Mesendoderm (in vitro differentiated cells): ENCODE measurements around the gene AOPEP. TPM values are rescaled to one million over a fixed set of nuclear protein-coding genes. Genes with fewer than 3 reads are reported as not detected.

Experiments used
- DNase-seq: peaks from one replicate; pipeline ENCODE4 v3.0.0; 2013
- H2AK5ac ChIP-seq: 2 replicates; pipeline ENCODE4 v1.6.1; 2013; ENCODE audit warnings: low read length, inconsistent platforms
- H2BK120ac ChIP-seq: 2 replicates; pipeline ENCODE4 v1.6.1; 2013; ENCODE audit warnings: low read depth, mild to moderate bottlenecking, low read length, moderate library complexity, mixed read lengths
- H2BK15ac ChIP-seq: replicated peaks from 2 replicates; pipeline ENCODE4 v1.6.1; 2013; ENCODE audit warnings: low read depth, mild to moderate bottlenecking, moderate library complexity
- H2BK5ac ChIP-seq: 2 replicates; pipeline ENCODE4 v1.6.1; 2013; ENCODE audit warnings: low read length, inconsistent platforms
- H3K18ac ChIP-seq: 2 replicates; pipeline ENCODE4 v1.6.1; 2013; ENCODE audit warnings: mild to moderate bottlenecking, low read length, mixed read lengths
- H3K23ac ChIP-seq: one replicate; pipeline ENCODE4 v1.6.1; 2013; ENCODE audit warnings: low read length
- H3K27ac ChIP-seq: 2 replicates; pipeline ENCODE4 v1.5.1; 2013; ENCODE audit warnings: low read depth, mild to moderate bottlenecking, inconsistent platforms, low read length, moderate library complexity
- H3K27me3 ChIP-seq: 2 replicates; pipeline ENCODE4 v1.6.1; 2013; ENCODE audit warnings: low read length, control low read depth, mild to moderate bottlenecking, inconsistent platforms; ENCODE audit not compliant: insufficient read depth, poor library complexity
- H3K36me3 ChIP-seq: 2 replicates; pipeline ENCODE4 v1.6.1; 2013; ENCODE audit warnings: low read length, inconsistent platforms; ENCODE audit not compliant: control insufficient read depth, insufficient read depth
- H3K4ac ChIP-seq: one replicate; pipeline ENCODE4 v1.6.1; 2013; ENCODE audit warnings: low read depth, mild to moderate bottlenecking, low read length, moderate library complexity
- H3K4me1 ChIP-seq: 2 replicates; pipeline ENCODE4 v1.6.1; 2013; ENCODE audit warnings: low read depth, low read length, inconsistent platforms; ENCODE audit not compliant: control insufficient read depth
- H3K4me2 ChIP-seq: 2 replicates; pipeline ENCODE4 v1.6.1; 2013; ENCODE audit warnings: low read length
- H3K4me3 ChIP-seq: 2 replicates; pipeline ENCODE4 v1.5.1; 2013; ENCODE audit warnings: mild to moderate bottlenecking, low read length
- H3K56ac ChIP-seq: one replicate; pipeline ENCODE4 v1.6.1; 2013; ENCODE audit warnings: low read length
- H3K79me1 ChIP-seq: 2 replicates; pipeline ENCODE4 v1.6.1; 2013; ENCODE audit warnings: low read length, inconsistent platforms
- H3K79me2 ChIP-seq: 2 replicates; pipeline ENCODE4 v1.6.1; 2013; ENCODE audit warnings: mild to moderate bottlenecking, low read length; ENCODE audit not compliant: control insufficient read depth, insufficient read depth
- H3K9ac ChIP-seq: 2 replicates; pipeline ENCODE4 v1.6.1; 2013; ENCODE audit warnings: low read length, inconsistent platforms
- H4K5ac ChIP-seq: one replicate; pipeline ENCODE4 v1.6.1; 2013; ENCODE audit warnings: low read length
- H4K8ac ChIP-seq: one replicate; pipeline ENCODE4 v1.6.1; 2013; ENCODE audit warnings: low read depth, mild to moderate bottlenecking, control low read depth, low read length, moderate library complexity
- WGBS: extraction: QIAGEN DNeasy Blood & Tissue Kit; methylation state at CpG from one replicate; pipeline ENCODE4 v1.1.7; 2013; ENCODE audit warnings: low lambda C conversion rate, missing lambda C conversion rate; ENCODE audit not compliant: insufficient coverage; ENCODE audit errors: extremely low coverage; 5-methylcytosine and 5-hydroxymethylcytosine counted together
- polyA plus RNA-seq, 2 experiments: library from polyadenylated mRNA; stranded (reverse); fragments of 200-250 nt; gene quantifications; one replicate each; pipeline ENCODE4 v1.2.3, GENCODE V29; 2013

AOPEP gene, protein sequence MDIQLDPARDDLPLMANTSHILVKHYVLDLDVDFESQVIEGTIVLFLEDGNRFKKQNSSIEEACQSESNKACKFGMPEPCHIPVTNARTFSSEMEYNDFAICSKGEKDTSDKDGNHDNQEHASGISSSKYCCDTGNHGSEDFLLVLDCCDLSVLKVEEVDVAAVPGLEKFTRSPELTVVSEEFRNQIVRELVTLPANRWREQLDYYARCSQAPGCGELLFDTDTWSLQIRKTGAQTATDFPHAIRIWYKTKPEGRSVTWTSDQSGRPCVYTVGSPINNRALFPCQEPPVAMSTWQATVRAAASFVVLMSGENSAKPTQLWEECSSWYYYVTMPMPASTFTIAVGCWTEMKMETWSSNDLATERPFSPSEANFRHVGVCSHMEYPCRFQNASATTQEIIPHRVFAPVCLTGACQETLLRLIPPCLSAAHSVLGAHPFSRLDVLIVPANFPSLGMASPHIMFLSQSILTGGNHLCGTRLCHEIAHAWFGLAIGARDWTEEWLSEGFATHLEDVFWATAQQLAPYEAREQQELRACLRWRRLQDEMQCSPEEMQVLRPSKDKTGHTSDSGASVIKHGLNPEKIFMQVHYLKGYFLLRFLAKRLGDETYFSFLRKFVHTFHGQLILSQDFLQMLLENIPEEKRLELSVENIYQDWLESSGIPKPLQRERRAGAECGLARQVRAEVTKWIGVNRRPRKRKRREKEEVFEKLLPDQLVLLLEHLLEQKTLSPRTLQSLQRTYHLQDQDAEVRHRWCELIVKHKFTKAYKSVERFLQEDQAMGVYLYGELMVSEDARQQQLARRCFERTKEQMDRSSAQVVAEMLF
- 6.0 TPM for polyA plus RNA-seq (2013, experiment 1 of 2)
- 5.6 TPM for polyA plus RNA-seq (2013, experiment 2 of 2)

DNA sequence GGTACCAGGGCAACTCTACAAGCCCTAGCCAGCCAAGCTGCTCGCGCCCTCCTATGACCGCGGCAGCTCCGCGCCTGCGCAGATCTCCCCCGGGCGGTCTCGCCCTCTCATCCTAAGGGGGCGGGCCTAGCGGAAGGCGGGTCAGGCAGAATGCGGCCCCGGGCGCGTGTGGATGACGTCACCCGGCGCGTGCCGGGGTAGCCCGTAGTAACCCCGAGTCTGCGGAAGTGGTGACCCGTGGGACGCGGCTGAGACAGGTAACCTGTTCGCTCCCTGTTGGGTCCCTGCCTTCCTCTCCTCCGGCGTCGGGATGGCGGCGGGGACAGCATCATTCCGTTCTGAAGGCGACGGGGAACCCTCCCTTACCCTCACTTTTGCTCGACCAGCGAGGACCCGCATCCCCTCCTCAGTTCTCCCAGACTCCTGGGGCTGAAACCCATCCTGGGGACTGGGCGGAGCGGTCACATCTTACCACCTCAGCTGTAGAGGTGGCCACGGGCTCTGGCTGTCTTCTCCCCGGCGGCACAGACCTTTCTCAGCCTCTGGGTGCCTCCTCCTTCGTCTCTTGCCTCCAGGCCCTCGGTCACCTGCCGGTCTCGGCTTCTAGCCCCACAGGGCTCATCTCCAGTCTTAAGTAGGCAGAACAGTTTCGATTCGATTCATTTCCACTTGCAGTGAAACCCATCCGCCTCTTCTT is at the start of gene AOPEP:
Gene AOPEP (plus strand): TSS at position 205 of the 697 bp plus-strand sequence. CDS start 33,085 bp downstream, outside the sequence.
- Histone ChIP-seq H2BK120ac (no peak within 1 kb of the TSS), H2BK5ac (no peak within 1 kb of the TSS), H2AK5ac (no peak within 1 kb of the TSS), H4K5ac (peak within 1 kb of the TSS; percentile 100), H3K18ac (peak within 1 kb of the TSS; percentile 41), H3K36me3 (no peaks in the 10 kb centered on the region), H4K8ac (peak within 1 kb of the TSS; percentile 98), H3K4ac (no peak within 1 kb of the TSS), H3K79me1 (peaks cover 11% of the 10 kb centered on the region), H3K4me3 (peak within 1 kb of the TSS; percentile 54), H3K79me2 (peaks cover 3% of the 10 kb centered on the region), H3K56ac (peak within 1 kb of the TSS; percentile 86), H3K4me1 (no peaks in the 10 kb centered on the region), H3K23ac (no peak within 1 kb of the TSS), H3K27me3 (no peaks in the 10 kb centered on the region), H3K4me2 (peak within 1 kb of the TSS; percentile 80), H2BK15ac (no peak within 1 kb of the TSS), H3K9ac (peak within 1 kb of the TSS; percentile 87), H3K27ac (no peak within 1 kb of the TSS)
- peak; percentile 97 for DNase-seq
- WGBS, result no CpG with 5 or more reads among the region's 52 CpGs

DNA sequence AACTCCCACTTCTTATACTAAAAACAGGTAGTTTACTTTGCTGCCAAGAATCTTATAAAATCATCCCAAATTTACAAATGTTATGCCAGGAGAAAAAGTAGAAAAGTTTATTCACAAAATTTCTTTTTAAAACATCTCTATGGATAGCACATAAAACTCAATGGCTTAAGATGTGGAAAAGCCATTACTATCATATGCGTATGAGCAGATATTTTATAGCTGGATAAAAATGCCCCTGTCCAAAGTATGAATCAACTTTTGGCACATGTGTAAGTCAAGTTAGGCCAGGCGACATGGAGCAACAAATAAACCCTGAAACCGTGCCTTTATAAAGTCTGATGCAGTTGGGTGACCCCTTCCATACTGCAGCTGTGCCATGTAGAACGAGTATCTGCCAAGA is 48.6 kb upstream of the AOPEP start:
- H3K36me3 ChIP-seq, result no peaks in the 10 kb centered on the region
- no peak overlapping the region for H3K4me2 ChIP-seq
- no peak overlapping the region for H2BK15ac ChIP-seq
- H2AK5ac ChIP-seq, result no peak overlapping the region
- no peak overlapping the region for H3K23ac ChIP-seq
- H3K4ac ChIP-seq, result no peak overlapping the region
- no peaks in the 10 kb centered on the region for H3K79me1 ChIP-seq
- H3K18ac ChIP-seq, result no peak overlapping the region
- no peak overlapping the region for H4K5ac ChIP-seq
- no peaks in the 10 kb centered on the region for H3K27me3 ChIP-seq
- peak overlapping the region; percentile 32 for H2BK5ac ChIP-seq
- no peak overlapping the region for H3K56ac ChIP-seq
- no peak overlapping the region for H2BK120ac ChIP-seq
- WGBS, result no CpG with 5 or more reads among the region's 4 CpGs
- H3K79me2 ChIP-seq, result no peaks in the 10 kb centered on the region
- DNase-seq, result no peak
- no peak overlapping the region for H4K8ac ChIP-seq
- H3K4me3 ChIP-seq, result no peak overlapping the region
- no peak overlapping the region for H3K27ac ChIP-seq
- no peaks in the 10 kb centered on the region for H3K4me1 ChIP-seq
- no peak overlapping the region for H3K9ac ChIP-seq

DNA sequence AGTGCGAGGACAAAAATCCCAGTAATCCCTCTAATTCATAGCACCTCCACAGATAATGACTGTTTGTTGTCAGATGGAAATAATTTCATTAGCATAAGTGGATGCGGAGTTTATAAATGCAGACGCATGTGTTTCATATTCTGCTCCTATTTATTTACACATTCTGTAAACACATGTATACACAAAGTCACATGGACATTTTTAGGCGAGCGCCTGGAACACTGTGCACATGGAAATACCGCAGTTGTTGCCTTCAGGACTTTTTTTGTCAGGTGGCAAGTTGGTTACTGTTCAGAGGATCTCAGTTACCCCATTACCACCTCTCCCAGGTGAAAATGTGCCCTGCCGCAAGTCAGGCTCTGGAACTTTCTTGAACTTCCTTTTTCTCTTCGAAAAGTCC is 46.9 kb upstream of the AOPEP start:
- no CpG with 5 or more reads among the region's 8 CpGs for WGBS
- H2BK5ac ChIP-seq, result no peak overlapping the region
- H4K8ac ChIP-seq, result no peak overlapping the region
- H3K4me2 ChIP-seq, result no peak overlapping the region
- DNase-seq, result no peak
- no peak overlapping the region for H3K4ac ChIP-seq
- H3K18ac ChIP-seq, result no peak overlapping the region
- no peaks in the 10 kb centered on the region for H3K27me3 ChIP-seq
- H2AK5ac ChIP-seq, result no peak overlapping the region
- no peak overlapping the region for H3K23ac ChIP-seq
- no peak overlapping the region for H2BK120ac ChIP-seq
- H3K4me3 ChIP-seq, result no peak overlapping the region
- no peaks in the 10 kb centered on the region for H3K79me2 ChIP-seq
- H3K56ac ChIP-seq, result no peak overlapping the region
- H3K4me1 ChIP-seq, result no peaks in the 10 kb centered on the region
- no peaks in the 10 kb centered on the region for H3K79me1 ChIP-seq
- no peaks in the 10 kb centered on the region for H3K36me3 ChIP-seq
- no peak overlapping the region for H3K9ac ChIP-seq
- no peak overlapping the region for H2BK15ac ChIP-seq
- no peak overlapping the region for H4K5ac ChIP-seq
- no peak overlapping the region for H3K27ac ChIP-seq

DNA sequence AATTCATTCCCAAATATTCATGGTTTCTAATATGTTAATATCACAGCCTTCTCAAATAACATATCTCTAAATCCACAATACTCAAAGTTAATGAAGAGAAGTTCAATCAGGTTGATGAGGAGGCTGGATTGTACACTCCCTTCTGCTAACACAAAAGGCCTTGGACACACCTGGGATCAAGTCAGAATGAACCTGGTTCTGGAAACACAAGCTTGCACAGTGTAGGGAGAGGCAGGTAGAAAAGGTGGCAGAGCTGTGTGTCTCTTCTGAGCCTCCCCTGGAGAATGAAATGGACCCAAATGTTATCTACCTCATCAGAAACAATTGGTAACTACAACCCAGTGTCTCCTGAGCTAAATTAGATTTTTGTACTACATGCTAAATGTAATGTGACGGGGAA is 46.5 kb upstream of the AOPEP start:
- no peak overlapping the region for H3K56ac ChIP-seq
- H3K27ac ChIP-seq, result no peak overlapping the region
- WGBS, result no CpG with 5 or more reads among the region's 1 CpG

DNA sequence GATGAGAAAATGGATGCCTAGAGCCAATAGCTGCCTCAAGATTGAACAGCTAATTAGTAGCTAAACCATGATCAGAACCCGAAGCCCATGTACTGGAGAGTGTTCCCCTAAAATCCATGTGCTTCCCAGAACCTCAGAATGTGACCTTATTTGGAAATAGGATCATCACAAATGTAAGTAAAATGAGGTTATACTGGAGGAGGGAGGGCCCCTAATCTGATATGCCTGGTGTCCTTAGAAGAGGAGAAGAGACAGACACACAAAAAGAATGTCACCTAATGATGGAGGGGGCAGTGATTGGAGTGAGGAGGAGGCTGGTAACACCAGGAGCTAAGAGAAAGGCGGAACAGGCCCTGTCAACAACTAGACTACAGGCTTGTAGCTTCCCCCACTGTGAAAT is 45.9 kb upstream of the AOPEP start:
- Histone ChIP-seq H3K36me3 (no peaks in the 10 kb centered on the region), H3K4me1 (no peaks in the 10 kb centered on the region), H2BK5ac (no peak overlapping the region), H3K23ac (no peak overlapping the region), H3K18ac (no peak overlapping the region), H4K8ac (no peak overlapping the region), H3K27me3 (no peaks in the 10 kb centered on the region), H3K56ac (no peak overlapping the region), H4K5ac (no peak overlapping the region), H3K79me1 (no peaks in the 10 kb centered on the region), H2BK15ac (no peak overlapping the region), H3K4me2 (no peak overlapping the region), H2AK5ac (no peak overlapping the region), H3K79me2 (no peaks in the 10 kb centered on the region), H3K4ac (no peak overlapping the region), H3K9ac (no peak overlapping the region), H3K4me3 (no peak overlapping the region), H3K27ac (no peak overlapping the region), H2BK120ac (no peak overlapping the region)
- no CpG with 5 or more reads among the region's 2 CpGs for WGBS
- no peak for DNase-seq

More for the DNA sequence above, 46.5 kb upstream of the AOPEP start:
- Histone ChIP-seq H3K79me2 (no peaks in the 10 kb centered on the region), H3K23ac (no peak overlapping the region), H2AK5ac (no peak overlapping the region), H3K4me2 (no peak overlapping the region), H3K18ac (peak overlapping the region; percentile 71), H3K4ac (no peak overlapping the region), H3K79me1 (no peaks in the 10 kb centered on the region), H4K8ac (no peak overlapping the region), H3K27me3 (no peaks in the 10 kb centered on the region), H3K9ac (no peak overlapping the region), H4K5ac (no peak overlapping the region), H3K4me1 (no peaks in the 10 kb centered on the region), H3K36me3 (no peaks in the 10 kb centered on the region), H2BK120ac (no peak overlapping the region), H2BK15ac (no peak overlapping the region), H2BK5ac (no peak overlapping the region), H3K4me3 (no peak overlapping the region)
- no peak for DNase-seq
